ENCODE results near the gene SYT13.
A peak's percentile ranks its signal among the peaks of the same experiment; 100 is the strongest.

Gene SYT13

GRCh38 chr11:45245218-45246045 lies 40.7 kb downstream of the SYT13 start:
- DNase-seq = no peak

DNA sequence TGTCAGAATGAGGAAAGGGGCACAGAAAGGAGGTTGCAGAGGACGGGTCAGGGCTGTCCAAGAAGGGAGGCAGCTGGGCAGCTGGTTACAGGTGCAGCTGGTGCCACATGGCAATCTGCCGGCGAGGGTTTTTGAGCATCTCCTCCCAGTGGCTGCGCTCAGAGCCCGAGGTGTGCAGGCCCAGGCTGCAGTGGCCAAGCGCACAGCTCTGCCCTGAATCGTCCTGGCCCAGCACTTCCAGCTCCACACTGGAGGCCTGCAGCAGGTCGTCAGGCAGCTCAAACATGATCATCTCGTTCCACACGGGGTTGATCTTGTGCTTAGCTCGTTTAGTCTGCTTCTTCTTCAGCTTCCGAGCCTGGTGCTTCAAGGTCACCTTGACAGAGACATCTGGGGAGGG lies 42.2 kb downstream of the SYT13 start:
- DNase-seq = no peak

- DNase-seq = no peak
Measured at GRCh38 chr11:45239733-45240132, 46.4 kb downstream of the SYT13 start.

DNA sequence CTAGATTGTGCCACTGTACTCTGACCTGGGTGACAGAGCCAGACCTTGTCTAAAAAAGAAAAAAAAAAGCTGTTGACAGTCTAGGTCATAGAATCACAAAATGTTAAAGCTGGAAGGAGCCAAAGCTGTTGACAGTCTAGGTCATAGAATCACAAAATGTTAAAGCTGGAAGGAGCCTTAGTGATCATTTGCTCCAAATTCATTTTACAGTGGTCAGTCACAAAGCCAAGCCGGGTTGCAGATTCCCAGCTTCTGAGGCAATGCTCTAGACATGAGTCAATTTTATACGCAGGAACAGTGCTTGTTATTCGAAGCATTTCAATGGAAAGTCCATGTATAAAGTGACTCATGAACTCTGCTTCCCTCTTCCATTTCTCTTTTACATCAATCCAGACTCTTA lies 47.4 kb downstream of the SYT13 start:
- no peak for DNase-seq

DNA sequence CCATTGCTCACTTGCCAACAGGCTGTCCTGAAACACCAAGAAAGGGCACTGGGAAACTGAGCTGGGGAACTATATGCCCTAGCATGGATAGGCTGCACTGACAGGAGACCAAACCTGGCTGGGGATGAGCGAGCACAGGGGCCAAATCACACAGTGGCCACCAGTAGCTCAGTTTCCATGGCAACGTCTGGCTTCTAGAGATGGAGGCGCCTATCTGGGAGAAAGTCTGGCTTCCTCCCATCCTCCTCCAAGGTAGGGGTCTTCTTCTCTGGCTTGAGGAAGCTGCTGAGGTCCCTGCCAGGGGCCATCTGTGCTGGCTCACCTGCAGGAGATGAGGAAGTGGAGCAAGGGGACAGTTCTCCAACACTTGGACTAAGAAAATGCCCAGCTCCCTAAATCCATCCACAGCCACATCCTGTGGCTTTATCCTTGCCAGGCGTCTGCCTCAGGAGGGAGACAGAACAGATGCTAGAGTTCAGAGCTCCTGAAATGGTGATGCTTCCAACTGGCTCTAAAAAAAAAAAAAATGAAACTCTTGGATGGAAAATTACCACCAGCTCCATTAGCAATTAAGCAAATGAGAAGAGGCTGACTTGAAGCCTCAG lies 48.3 kb downstream of the SYT13 start:
- DNase-seq = no peak

GRCh38 chr11:45234306-45235006 lies 51.7 kb downstream of the SYT13 start:
- no peak for DNase-seq

- no peak for DNase-seq
Measured at GRCh38 chr11:45233804-45234170, 52.4 kb downstream of the SYT13 start.

DNA sequence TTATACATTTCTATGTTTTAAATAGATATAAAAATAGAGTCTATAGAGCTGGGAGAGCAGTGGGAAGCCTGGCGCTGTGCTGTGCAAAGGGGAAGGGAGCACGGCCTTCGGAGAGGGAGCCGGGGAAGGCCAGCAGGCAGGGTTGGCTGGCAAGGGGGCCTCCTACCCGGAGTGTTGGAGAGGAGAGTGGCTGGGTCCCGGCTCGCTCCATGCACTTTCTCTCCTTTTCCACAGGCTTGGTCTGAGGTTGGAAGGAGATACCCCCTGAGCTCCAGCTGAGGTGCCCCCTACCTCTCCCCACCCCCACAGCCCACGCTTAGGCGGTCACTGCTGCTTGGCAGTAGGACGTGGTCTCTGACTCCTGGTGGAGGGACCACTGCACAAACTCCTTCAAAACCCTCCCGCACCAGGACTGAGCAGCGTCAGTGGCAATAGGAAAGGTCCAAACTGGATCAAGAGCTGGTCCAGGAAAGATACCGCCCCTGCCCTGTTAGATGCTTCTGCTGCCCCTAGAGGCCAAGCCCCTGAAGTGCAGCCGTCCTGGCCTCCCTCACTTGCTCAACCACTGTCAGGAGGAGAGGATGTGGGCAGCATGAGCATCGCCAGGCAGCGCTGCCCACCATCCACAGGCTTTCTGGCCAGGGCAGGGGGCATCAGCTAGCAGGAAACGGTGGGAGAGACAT lies 52.9 kb downstream of the SYT13 start:
- peak; percentile 49 for DNase-seq

GRCh38 chr11:45232341-45233080 lies 53.6 kb downstream of the SYT13 start:
- no peak for DNase-seq

DNA sequence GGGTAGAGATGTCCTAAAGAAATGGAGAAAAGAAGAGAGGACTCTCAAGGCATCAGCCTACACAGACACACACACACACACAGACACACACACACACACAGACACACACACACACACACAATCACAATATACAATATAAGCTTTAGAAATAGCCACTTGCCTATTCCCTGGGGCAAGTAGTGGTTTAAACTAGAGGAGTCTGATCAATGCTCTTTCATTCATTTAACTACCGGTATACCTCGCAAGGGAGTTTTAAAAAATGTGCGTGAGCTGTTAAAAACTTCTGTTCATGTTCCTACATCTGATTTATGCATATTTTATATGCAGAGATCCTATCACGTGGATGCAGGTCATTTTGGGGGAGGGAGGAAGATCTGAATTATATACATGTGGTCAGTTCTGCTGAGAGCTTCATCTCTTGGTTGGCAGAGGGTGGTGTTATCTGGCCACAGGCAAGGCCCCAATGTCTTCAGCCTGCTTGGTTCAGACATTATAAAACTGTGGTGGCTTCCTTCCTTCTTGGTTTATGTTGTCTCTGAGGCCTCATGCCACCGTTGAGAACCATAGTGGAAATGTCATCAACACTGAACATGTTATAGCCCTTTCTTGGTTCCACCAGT lies 56.6 kb downstream of the SYT13 start:
- no peak for DNase-seq

GRCh38 chr11:45227836-45228235 lies 58.3 kb downstream of the SYT13 start:
- DNase-seq = no peak

GRCh38 chr11:45226901-45227300 lies 59.2 kb downstream of the SYT13 start:
- no peak for DNase-seq

- no peak for DNase-seq
Measured at GRCh38 chr11:45225961-45226871, 59.9 kb downstream of the SYT13 start.

DNA sequence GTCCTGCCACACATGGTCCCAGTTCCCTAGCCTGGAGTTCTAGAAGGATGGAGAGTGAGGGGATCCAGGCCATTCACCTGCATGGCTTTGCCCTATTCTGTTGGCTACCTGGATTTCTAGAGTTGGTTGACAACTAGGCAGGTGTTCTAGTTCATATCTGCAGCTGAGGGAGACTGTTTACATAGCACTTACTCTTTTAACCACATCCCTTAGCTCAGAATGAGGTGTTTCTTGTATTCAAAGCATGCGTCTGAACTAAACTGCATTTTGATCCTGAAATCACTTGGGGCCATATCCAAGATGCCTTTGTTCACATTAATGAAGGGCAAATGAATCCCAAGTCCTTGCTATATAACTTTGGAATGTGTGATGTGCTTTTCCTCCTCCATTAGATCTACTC lies 60.9 kb downstream of the SYT13 start:
- no peak for DNase-seq

DNA sequence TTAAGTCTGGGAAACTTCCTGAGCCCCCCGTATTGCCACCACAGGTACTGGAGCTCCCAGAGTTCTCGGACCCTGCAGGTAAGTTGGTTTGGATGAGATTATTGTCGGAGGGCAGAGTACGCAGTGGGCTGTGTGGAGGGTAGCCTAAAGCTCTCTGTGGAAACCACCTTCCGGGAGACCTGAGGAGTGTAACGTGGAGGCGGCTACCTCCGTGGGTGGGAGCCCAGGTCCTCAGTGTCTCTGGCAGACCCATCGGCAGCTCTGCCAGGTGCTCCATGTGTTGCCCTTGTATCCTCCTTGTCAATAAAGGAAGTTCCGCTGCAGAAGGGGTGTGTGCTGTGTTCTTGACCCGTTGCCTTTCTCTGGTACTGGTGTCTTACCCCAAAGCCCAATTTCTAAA lies 61.4 kb downstream of the SYT13 start:
- no peak for DNase-seq

DNA sequence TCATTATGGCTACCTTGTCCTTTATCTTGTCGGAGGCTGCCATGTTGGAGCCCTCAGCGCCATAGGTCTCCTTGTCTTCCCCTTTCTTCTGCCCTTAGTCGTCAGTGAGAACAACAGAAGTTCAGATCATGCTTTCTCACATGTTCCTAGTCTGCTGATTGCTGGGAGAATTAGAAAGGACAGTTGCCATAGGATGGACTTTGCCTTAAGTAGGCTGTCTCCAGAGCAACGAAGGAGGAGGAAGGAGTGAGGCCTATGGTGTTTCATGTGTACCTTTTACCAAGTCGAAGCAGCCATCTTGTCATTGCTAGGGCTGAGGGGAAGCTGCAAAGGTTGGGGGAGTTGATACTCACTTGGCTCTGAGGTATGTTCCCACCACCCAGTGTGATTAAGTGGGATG lies 62.6 kb downstream of the SYT13 start:
- no peak for DNase-seq

- DNase-seq = no peak
Measured at GRCh38 chr11:45219411-45219810, 66.7 kb downstream of the SYT13 start.

- DNase-seq = no peak
Measured at GRCh38 chr11:45218705-45219104, 67.4 kb downstream of the SYT13 start.

GRCh38 chr11:45217991-45218390 lies 68.2 kb downstream of the SYT13 start:
- no peak for DNase-seq

DNA sequence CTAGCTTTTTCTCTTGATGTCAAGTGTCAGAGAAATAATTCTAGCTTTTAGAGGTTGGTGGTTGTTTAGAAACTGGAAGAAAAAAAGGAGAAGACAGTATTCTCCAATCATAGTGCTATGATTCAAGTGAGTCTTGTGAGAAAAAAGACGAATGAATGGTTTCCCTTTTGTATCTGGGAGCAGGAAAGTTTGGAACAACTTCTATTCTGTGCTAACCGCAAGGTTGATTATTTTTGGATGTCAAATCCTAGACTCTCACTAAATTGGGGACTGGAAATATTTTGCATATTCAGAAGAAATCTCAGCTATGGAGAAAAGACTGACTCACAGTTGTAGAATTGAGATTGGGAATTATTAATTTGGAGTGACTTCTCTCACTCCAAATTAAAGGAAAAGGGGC lies 69.2 kb downstream of the SYT13 start:
- DNase-seq = no peak

GRCh38 chr11:45216031-45216430 lies 70.1 kb downstream of the SYT13 start:
- DNase-seq = no peak
